ENCODE measurements around the gene HTR3B.

- TF ChIP-seq CTCF (IDR thresholded peaks at IDR 0.05; ENCODE audit: poor library complexity) = no peak
- TF ChIP-seq EZH2phosphoT487 (IDR thresholded peaks at IDR 0.05; ENCODE audit: low read depth, severe bottlenecking, unreplicated experiment) = no peak
- TF ChIP-seq EZH2 (IDR thresholded peaks at IDR 0.05; ENCODE audit: borderline replicate concordance) = no peak
Observed at GRCh38 chr11:113991718-113992458, 87.3 kb downstream of the HTR3B start.

Data from hepatocyte (in vitro differentiated cells).